H9 (cell line): ENCODE results near the gene MRPS27. TPM values are rescaled to one million over a fixed set of nuclear protein-coding genes. Genes with fewer than 3 reads are reported as not detected.
"Not testable (repeated sequence)": the region's sequence is repeated elsewhere in the genome, so short reads cannot be mapped to it uniquely, and the experiment has no call there.

Source experiments
- DNase-seq: peaks from one replicate; pipeline ENCODE4 v3.0.0-alpha.2; 2017
- H2AFZ ChIP-seq: one replicate; pipeline ENCODE4 v1.6.1; 2013; ENCODE audit warnings: mild to moderate bottlenecking, low read length, control low read depth, moderate library complexity
- H2AK5ac ChIP-seq: 2 replicates; pipeline ENCODE4 v1.6.1; 2013; ENCODE audit warnings: low read length, control low read depth, mixed read lengths; ENCODE audit not compliant: insufficient read length
- H2BK120ac ChIP-seq: one replicate; pipeline ENCODE4 v1.6.1; 2013; ENCODE audit warnings: low read depth, mild to moderate bottlenecking, low read length, control low read depth, inconsistent platforms; ENCODE audit not compliant: poor library complexity, severe bottlenecking
- H2BK12ac ChIP-seq: 2 replicates; pipeline ENCODE4 v1.6.1; 2013; ENCODE audit warnings: low read length, control low read depth, mixed read lengths, low read depth; ENCODE audit not compliant: insufficient read length
- H2BK15ac ChIP-seq: 2 replicates; pipeline ENCODE4 v1.6.1; 2013; ENCODE audit warnings: low read depth, low read length, control low read depth
- H2BK20ac ChIP-seq: one replicate; pipeline ENCODE4 v1.6.1; 2013; ENCODE audit warnings: low read depth, mild to moderate bottlenecking, low read length, control low read depth, inconsistent platforms; ENCODE audit not compliant: poor library complexity, severe bottlenecking
- H2BK5ac ChIP-seq: 2 replicates; pipeline ENCODE4 v1.6.1; 2013; ENCODE audit warnings: low read length, control low read depth, mixed read lengths; ENCODE audit not compliant: insufficient read length
- H3K14ac ChIP-seq: 2 replicates; pipeline ENCODE4 v1.6.1; 2013; ENCODE audit warnings: low read length, control low read depth; ENCODE audit not compliant: insufficient read depth
- H3K18ac ChIP-seq: 2 replicates; pipeline ENCODE4 v1.6.1; 2013; ENCODE audit warnings: low read depth, mild to moderate bottlenecking, mixed read lengths, low read length, control low read depth; ENCODE audit not compliant: insufficient read length
- H3K23ac ChIP-seq: 2 replicates; pipeline ENCODE4 v1.6.1; 2013; ENCODE audit warnings: low read length, control low read depth, mixed read lengths, low read depth; ENCODE audit not compliant: insufficient read length
- H3K23me2 ChIP-seq: 2 replicates; pipeline ENCODE4 v1.6.1; 2013; ENCODE audit warnings: low read depth, mild to moderate bottlenecking, mixed read lengths, low read length, control low read depth; ENCODE audit not compliant: insufficient read length, poor library complexity, severe bottlenecking
- H3K27ac ChIP-seq: 2 replicates; pipeline ENCODE4 v1.5.1; 2013; ENCODE audit warnings: low read length, control low read depth, mixed read lengths, low read depth; ENCODE audit not compliant: insufficient read length
- H3K27me3 ChIP-seq: 2 replicates; pipeline ENCODE4 v1.6.1; 2013; ENCODE audit warnings: low read length, control low read depth, inconsistent platforms; ENCODE audit not compliant: insufficient read depth
- H3K4ac ChIP-seq: 2 replicates; pipeline ENCODE4 v1.6.1; 2013; ENCODE audit warnings: low read depth, mild to moderate bottlenecking, control low read depth, inconsistent platforms, low read length, moderate library complexity
- H3K4me1 ChIP-seq: 2 replicates; pipeline ENCODE4 v1.6.1; 2013; ENCODE audit warnings: low read length, control low read depth, inconsistent platforms; ENCODE audit not compliant: insufficient read depth
- H3K4me2 ChIP-seq: 2 replicates; pipeline ENCODE4 v1.6.1; 2013; ENCODE audit warnings: low read length, control low read depth, mixed read lengths; ENCODE audit not compliant: insufficient read length, insufficient read depth
- H3K56ac ChIP-seq: 2 replicates; pipeline ENCODE4 v1.6.1; 2013; ENCODE audit warnings: low read depth, mild to moderate bottlenecking, mixed read lengths, low read length, control low read depth; ENCODE audit not compliant: insufficient read length
- H3K79me1 ChIP-seq: 2 replicates; pipeline ENCODE4 v1.6.1; 2013; ENCODE audit warnings: low read depth, mild to moderate bottlenecking, moderate library complexity, low read length, control low read depth, inconsistent platforms; ENCODE audit not compliant: insufficient read depth, poor library complexity, severe bottlenecking
- H3K79me2 ChIP-seq: 2 replicates; pipeline ENCODE4 v1.6.1; 2013; ENCODE audit warnings: low read length, control low read depth, inconsistent platforms; ENCODE audit not compliant: insufficient read depth
- H3K9ac ChIP-seq: 2 replicates; pipeline ENCODE4 v1.6.1; 2013; ENCODE audit warnings: low read length, control low read depth, mixed read lengths; ENCODE audit not compliant: insufficient read length; ENCODE audit errors: extremely low read depth
- H3K9me3 ChIP-seq: one replicate; pipeline ENCODE4 v1.6.1; 2013; ENCODE audit warnings: low read depth, low read length, inconsistent platforms; ENCODE audit not compliant: control insufficient read depth
- H3T11ph ChIP-seq: one replicate; pipeline ENCODE4 v1.6.1; 2013; ENCODE audit warnings: mild to moderate bottlenecking, low read length, control low read depth, inconsistent platforms
- H4K20me1 ChIP-seq: one replicate; pipeline ENCODE4 v1.6.1; 2013; ENCODE audit not compliant: control insufficient read depth, insufficient read length, insufficient read depth
- H4K5ac ChIP-seq: 2 replicates; pipeline ENCODE4 v1.6.1; 2013; ENCODE audit warnings: low read depth, mild to moderate bottlenecking, mixed read lengths, low read length, control low read depth; ENCODE audit not compliant: insufficient read length
- H4K8ac ChIP-seq: replicated peaks from 2 replicates; pipeline ENCODE4 v1.6.1; 2013; ENCODE audit warnings: low read length, control low read depth, mixed read lengths, low read depth; ENCODE audit not compliant: insufficient read length
- H4K91ac ChIP-seq: 2 replicates; pipeline ENCODE4 v1.6.1; 2013; ENCODE audit warnings: low read depth, mild to moderate bottlenecking, moderate library complexity, mixed read lengths, low read length, control low read depth; ENCODE audit not compliant: insufficient read length
- H3K27ac Mint-ChIP-seq, 3 experiments: 2 replicates in 2 of 3; 3 replicates in 1 of 3; pipeline ENCODE4 v1.8.0; 2020 to 2021; ENCODE audit warnings: mixed read lengths in 3 of 3, mild to moderate bottlenecking in 1 of 3, moderate library complexity in 1 of 3
- H3K27me3 Mint-ChIP-seq: 2 replicates; pipeline ENCODE4 v1.8.0; 2021; ENCODE audit warnings: low read depth, mild to moderate bottlenecking, moderate library complexity, mixed read lengths
- H3K36me3 Mint-ChIP-seq, 3 experiments: 2 replicates in 2 of 3; 3 replicates in 1 of 3; pipeline ENCODE4 v1.8.0; 2020 to 2021; ENCODE audit warnings: low read depth in 3 of 3, mixed read lengths in 3 of 3; ENCODE audit not compliant: insufficient read depth in 1 of 3
- H3K4me1 Mint-ChIP-seq, 2 experiments: 2 replicates each; pipeline ENCODE4 v1.8.0; 2020; ENCODE audit warnings: mixed read lengths in 2 of 2
- H3K4me3 Mint-ChIP-seq, 2 experiments: 2 replicates in 1 of 2; 3 replicates in 1 of 2; pipeline ENCODE4 v1.8.0; 2020 to 2021; ENCODE audit warnings: mild to moderate bottlenecking in 2 of 2, mixed read lengths in 2 of 2, moderate library complexity in 1 of 2
- H3K9me3 Mint-ChIP-seq, 2 experiments: 2 replicates in 1 of 2; 3 replicates in 1 of 2; pipeline ENCODE4 v1.8.0; 2020; ENCODE audit warnings: mild to moderate bottlenecking in 2 of 2, mixed read lengths in 2 of 2, moderate library complexity in 1 of 2
- WGBS: extraction: QIAGEN DNeasy Blood & Tissue Kit; methylation state at CpG from one replicate; pipeline ENCODE4 v1.1.7; 2013; ENCODE audit warnings: missing lambda C conversion rate, low lambda C conversion rate, mixed read lengths; ENCODE audit not compliant: insufficient read length; ENCODE audit errors: extremely low coverage; 5-methylcytosine and 5-hydroxymethylcytosine counted together
- total RNA-seq: library from RNA; stranded (reverse); gene quantifications from 2 replicates; pipeline ENCODE4 v1.2.1, GENCODE V29; 2021
- TF ChIP-seq, protein P1 (sequence below): fragments of 200-600 bp; sonication (generic); conservative IDR thresholded peaks from 3 replicates; pipeline ENCODE4 v1.8.0; 2021; ENCODE audit warnings: antibody characterized with exemption, mild to moderate bottlenecking

The MRPS27 gene
- total RNA-seq, 1 experiment from 2014 or later = 83.3 TPM

DNA sequence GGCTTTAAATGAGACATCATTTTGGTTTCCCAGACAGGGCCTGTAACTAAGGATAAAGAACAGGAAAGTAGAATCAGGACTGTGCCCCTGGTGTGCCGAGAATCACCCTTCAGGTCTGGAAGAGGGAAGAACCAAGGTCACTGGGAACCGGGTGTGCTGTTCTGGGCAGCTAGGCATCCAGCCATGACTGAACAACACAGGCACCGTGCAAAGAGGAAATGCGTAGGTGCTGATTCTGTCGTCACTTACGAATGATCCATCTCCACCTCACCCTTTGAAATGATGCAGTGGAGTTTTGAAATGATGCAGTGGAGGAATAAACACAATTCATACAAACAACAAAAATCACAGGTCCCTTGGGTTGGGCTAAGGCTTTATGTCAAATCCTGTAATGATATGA, 148.4 kb downstream of the MRPS27 start:
- TF ChIP-seq, protein P1, sequence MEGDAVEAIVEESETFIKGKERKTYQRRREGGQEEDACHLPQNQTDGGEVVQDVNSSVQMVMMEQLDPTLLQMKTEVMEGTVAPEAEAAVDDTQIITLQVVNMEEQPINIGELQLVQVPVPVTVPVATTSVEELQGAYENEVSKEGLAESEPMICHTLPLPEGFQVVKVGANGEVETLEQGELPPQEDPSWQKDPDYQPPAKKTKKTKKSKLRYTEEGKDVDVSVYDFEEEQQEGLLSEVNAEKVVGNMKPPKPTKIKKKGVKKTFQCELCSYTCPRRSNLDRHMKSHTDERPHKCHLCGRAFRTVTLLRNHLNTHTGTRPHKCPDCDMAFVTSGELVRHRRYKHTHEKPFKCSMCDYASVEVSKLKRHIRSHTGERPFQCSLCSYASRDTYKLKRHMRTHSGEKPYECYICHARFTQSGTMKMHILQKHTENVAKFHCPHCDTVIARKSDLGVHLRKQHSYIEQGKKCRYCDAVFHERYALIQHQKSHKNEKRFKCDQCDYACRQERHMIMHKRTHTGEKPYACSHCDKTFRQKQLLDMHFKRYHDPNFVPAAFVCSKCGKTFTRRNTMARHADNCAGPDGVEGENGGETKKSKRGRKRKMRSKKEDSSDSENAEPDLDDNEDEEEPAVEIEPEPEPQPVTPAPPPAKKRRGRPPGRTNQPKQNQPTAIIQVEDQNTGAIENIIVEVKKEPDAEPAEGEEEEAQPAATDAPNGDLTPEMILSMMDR = no peak
- H3K79me2 ChIP-seq = no peaks in the 10 kb centered on the region
- no peak overlapping the region for H2AFZ ChIP-seq
- H3K9me3 ChIP-seq = no peaks in the 10 kb centered on the region
- no peak overlapping the region for H3K4me3 Mint-ChIP-seq
- WGBS = no CpG with 5 or more reads among the region's 6 CpGs
- H3K56ac ChIP-seq = no peak overlapping the region
- H3K79me1 ChIP-seq = no peaks in the 10 kb centered on the region
- H2AK5ac ChIP-seq = no peak overlapping the region
- H3T11ph ChIP-seq = no peak overlapping the region
- H2BK12ac ChIP-seq = no peak overlapping the region
- no peaks in the 10 kb centered on the region for H4K20me1 ChIP-seq
- no peak overlapping the region for H4K91ac ChIP-seq
- DNase-seq = no peak
- no peaks in the 10 kb centered on the region; a peak in 1 of 7 replicates for H3K36me3 Mint-ChIP-seq
- no peak overlapping the region for H2BK5ac ChIP-seq
- H3K27me3 ChIP-seq = no peaks in the 10 kb centered on the region
- peaks cover 7% of the 10 kb centered on the region; the same call in 1 of the 2 replicates for H3K4me1 ChIP-seq
- no peak overlapping the region for H2BK15ac ChIP-seq
- no peak overlapping the region for H3K4ac ChIP-seq
- H3K23ac ChIP-seq = no peak overlapping the region
- H3K23me2 ChIP-seq = no peaks in the 10 kb centered on the region
- H3K18ac ChIP-seq = no peak overlapping the region
- no peak overlapping the region for H2BK20ac ChIP-seq
- H4K8ac ChIP-seq = no peak overlapping the region
- H3K27ac ChIP-seq = no peak overlapping the region
- H3K9me3 Mint-ChIP-seq = no peaks in the 10 kb centered on the region
- H3K4me1 Mint-ChIP-seq = peaks cover 35 to 38% of the 10 kb centered on the region in 2 experiments
- H3K9ac ChIP-seq = no peak overlapping the region
- H3K4me2 ChIP-seq = no peak overlapping the region
- H3K14ac ChIP-seq = no peak overlapping the region
- no peak overlapping the region for H4K5ac ChIP-seq
- 0 out of 7 replicates have a peak overlapping the region, but pooled peaks of 1 of the 3 experiments have one; percentile 31 for H3K27ac Mint-ChIP-seq
- H3K27me3 Mint-ChIP-seq = no peaks in the 10 kb centered on the region
- H2BK120ac ChIP-seq = no peak overlapping the region

DNA sequence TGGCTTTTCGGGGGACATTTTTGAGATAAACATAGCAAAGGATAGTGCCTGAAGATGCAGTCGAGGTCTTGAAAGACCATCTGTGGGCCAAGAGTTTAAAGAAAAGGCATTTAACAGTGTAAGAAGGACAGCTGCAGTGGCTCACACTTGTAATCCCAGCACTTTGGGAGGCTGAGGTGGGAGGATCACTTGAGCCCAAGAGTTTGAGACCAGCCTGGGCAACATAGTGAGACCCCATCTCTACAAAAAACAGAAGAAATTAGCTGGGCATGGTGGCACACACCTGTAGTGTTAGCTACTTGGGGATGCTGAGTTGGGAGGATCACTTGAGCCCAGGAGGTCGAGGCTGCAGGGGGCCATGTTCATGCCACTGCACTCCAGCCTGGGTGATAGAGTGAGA, 148.9 kb downstream of the MRPS27 start:
- H4K20me1 ChIP-seq = not testable (repeated sequence)
- WGBS = no CpG with 5 or more reads among the region's 3 CpGs

More for the DNA sequence above, 148.9 kb downstream of the MRPS27 start:
- not testable (repeated sequence) for H3K4me2 ChIP-seq, H2BK5ac ChIP-seq, H2BK15ac ChIP-seq, H3K23me2 ChIP-seq, H3K79me1 ChIP-seq, H3K4me3 Mint-ChIP-seq, H3K9ac ChIP-seq, H3K56ac ChIP-seq, H3K23ac ChIP-seq, DNase-seq, H3K27me3 Mint-ChIP-seq, H3K18ac ChIP-seq, H3K9me3 Mint-ChIP-seq, H3K4ac ChIP-seq, H3T11ph ChIP-seq, H3K36me3 Mint-ChIP-seq, H3K27ac ChIP-seq, H4K5ac ChIP-seq, H2BK120ac ChIP-seq, H2BK12ac ChIP-seq, H3K27ac Mint-ChIP-seq, H2AK5ac ChIP-seq, H4K91ac ChIP-seq, H2BK20ac ChIP-seq, H3K9me3 ChIP-seq, H2AFZ ChIP-seq, H3K79me2 ChIP-seq, H3K14ac ChIP-seq, H4K8ac ChIP-seq, H3K27me3 ChIP-seq
- peaks cover 12% of the 10 kb centered on the region; the same call in 1 of the 2 replicates for H3K4me1 ChIP-seq
- peaks cover 40 to 43% of the 10 kb centered on the region in 2 experiments for H3K4me1 Mint-ChIP-seq
